Activated CD4-positive, alpha-beta T cell treated with anti-CD3 and anti-CD28 coated beads, Interleukin-2, amount 50 U/mL, for 24 hours (primary cell): ENCODE data around the gene PSD.

Experiments used
- DNase-seq, 2 donors: peaks; one replicate each; pipeline ENCODE4 v3.0.0-alpha.2; 2020; ENCODE audit warnings: low read depth in 1 of 2, low spot score in 1 of 2

The PSD gene

DNA sequence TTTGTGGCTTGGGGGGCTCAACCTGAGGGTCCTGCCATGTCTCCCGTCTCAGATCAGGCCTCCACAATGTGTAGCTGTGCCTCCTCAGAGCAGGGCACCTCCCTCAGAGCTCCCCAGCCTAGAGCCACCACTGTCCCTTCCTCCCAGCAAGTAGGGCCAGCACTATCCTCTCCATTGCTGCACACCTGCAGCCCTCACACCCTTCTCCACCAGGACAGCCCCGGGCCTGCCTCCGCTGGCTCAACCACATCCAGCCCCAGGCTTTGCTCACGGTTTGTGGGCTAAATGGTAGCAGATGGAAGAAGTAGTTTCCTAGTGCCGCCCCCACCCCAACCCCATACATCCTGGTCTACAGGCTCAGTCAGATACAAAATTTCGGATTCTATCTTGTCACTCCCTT is 13.0 kb downstream of the PSD start:
- DNase-seq: no peak

DNA sequence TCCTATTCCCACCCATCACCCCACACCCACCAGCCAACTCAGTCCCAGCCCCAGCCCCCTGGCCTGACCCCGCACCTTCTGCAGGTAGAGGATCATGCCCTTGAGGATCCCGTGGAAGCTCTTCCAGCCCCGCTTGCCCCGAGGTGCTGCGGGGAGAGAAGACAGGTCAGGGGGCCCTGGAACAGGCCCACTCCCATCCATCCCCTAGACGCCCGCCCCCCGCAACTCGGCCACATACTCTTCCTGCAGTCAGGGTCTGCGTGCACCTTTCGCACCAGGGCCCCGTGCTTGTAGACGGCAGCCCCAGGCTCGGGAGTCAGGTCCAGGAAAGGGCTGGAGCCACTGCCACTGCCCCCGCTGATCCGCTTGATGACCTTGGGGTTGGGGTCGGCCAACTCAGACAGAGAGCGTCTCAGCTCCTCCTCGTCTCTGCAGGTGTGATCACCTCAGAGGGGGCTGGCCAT is 13.4 kb downstream of the PSD start:
- no peak for DNase-seq

DNA sequence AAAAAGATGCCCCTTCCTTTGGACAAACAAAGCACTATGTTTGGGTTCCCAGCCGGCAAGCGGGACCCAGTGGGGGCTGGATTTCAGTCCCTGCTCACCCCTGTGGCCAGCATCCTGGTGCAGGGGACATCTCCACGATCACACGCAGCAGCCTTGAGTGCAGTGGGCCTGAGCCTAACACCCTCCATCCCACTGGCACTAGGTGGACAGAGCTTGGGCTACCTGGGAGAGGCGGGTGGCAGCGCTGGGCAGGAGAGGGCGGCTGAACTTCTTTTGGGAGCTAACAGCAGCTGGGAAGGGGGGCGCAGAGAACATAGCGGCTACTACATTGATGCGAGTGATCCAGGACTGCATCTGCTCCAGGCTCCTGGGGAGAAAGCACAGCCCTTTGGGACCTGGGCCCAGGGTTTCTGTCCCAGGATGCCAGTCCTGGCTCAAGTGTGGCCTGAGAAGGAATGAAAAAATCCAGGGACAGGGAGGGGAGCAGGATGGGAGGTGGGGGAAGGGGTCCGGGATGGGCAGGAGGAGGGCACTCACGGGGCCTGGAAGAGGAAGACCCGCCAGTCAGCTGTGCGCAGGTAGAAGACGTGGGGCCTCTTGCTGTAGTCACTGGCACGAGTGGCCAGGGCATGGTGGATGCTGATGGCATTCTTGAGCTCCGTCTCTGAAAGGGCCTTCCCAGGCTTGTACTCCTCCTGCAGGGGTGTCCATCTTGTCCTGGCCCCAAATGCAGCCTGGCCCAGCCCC is 14.1 kb downstream of the PSD start:
- DNase-seq: no peak

DNA sequence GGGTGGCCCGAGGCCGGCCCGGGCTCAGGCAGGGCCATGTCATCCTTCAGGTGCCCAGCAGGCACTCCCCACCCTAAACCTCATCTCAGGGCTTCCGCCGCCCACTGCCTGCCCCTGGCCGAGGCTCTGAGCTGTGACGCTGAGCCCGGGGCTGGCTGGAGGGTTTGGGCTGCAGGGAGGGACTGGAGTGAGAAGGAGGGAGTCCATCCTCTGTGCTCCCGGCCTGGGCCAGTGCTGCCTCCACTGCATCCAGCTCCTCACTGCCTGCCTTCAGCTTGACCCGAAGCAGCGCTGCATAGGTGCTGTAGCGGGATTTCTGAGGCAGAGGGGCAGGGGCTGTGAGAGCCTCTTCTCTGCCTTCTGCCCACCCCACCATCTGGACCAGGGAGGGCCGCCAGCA is 15.5 kb downstream of the PSD start:
- DNase-seq: no peak

DNA sequence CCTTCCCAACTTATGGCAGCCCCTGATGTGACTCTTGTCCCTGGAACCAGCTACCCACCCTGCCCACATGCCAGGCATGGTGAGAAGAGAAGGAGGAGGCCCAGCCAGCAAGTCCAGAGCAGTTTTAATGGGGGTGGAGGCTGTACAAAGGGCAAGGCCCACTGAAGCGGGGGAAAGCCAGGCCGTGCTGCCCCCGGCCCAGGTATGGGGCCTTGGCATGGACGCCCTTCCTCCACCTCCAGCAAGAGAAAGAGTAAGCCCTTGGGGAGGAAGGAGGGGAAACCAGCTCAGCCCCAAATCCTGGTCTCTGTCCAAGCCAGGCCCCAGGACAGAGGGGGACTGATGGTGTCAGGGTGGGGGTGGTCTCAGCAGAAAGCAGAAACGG is 16.1 kb downstream of the PSD start:
- DNase-seq: no peak

DNA sequence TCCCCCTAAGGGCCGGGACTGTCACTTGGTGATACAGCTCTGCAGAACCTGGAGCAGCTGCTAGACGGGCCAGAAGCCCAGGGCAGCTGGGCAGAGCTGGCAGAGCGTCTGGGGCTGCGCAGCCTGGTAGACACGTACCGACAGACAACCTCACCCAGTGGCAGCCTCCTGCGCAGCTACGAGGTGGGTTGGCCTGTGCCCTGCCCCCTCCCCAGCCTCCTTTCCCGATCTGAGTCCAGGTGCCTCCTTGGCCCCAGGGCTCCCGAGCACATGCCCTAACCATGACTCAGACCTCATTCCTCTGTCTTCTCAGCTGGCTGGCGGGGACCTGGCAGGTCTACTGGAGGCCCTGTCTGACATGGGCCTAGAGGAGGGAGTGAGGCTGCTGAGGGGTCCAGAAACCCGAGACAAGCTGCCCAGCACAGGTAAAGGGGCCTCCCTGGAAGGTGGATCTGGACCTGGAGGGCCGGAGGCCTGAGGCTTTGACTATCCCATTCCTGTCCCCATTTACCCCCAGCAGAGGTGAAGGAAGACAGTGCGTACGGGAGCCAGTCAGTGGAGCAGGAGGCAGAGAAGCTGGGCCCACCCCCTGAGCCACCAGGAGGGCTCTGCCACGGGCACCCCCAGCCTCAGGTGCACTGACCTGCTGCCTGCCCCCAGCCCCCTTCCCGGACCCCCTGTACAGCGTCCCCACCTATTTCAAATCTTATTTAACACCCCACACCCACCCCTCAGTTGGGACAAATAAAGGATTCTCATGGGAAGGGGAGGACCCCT is 16.7 kb downstream of the PSD start:
- DNase-seq: no peak

DNA sequence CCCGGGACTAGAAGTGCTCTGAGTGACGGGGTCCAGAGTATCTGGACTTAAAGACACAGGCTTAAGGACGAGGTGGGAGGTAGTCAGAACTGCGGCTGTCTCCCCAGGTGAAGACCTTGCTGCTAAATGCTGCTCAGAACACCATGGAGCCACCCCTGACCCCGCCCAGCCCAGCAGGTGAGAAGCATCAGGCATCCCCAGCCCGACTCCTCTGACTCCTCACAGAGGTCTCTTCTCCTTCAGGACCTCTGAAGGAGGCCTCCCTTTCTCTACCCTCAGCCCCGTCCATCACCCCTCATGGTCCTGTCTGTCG is 17.3 kb downstream of the PSD start:
- no peak for DNase-seq

DNA sequence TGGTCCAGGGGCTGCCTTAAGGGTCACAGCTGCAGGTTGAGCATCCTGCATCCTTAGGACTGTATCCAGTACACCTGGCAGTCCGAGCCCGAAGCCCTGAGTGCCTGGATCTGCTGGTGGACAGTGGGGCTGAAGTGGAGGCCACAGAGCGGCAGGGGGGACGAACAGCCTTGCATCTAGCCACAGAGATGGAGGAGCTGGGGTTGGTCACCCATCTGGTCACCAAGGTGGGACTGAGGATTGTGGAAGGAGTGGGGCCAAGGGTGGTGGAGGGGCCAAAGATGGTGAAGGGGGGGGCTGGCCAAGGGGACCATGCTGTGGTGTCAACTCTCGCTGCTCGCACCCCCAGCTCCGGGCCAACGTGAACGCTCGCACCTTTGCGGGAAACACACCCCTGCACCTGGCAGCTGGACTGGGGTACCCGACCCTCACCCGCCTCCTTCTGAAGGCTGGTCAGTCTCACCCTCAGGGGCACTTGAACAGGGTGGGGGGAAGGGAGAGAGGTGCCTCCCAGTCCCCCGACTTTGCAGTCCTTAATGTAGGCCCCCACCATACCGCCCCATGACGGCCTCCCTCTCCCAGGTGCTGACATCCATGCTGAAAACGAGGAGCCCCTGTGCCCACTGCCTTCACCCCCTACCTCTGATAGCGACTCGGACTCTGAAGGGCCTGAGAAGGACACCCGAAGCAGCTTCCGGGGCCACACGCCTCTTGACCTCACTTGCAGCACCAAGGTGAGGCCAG is 17.8 kb downstream of the PSD start:
- DNase-seq: no peak

DNA sequence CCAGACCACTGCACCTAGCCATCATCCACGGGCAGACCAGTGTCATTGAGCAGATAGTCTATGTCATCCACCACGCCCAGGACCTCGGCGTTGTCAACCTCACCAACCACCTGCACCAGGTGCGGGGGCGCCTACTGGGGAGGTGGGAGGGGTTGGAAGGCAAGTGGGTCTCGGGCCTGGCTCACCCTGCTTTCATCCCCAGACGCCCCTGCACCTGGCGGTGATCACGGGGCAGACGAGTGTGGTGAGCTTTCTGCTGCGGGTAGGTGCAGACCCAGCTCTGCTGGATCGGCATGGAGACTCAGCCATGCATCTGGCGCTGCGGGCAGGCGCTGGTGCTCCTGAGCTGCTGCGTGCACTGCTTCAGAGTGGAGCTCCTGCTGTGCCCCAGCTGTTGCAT is 18.5 kb downstream of the PSD start:
- no peak for DNase-seq

DNA sequence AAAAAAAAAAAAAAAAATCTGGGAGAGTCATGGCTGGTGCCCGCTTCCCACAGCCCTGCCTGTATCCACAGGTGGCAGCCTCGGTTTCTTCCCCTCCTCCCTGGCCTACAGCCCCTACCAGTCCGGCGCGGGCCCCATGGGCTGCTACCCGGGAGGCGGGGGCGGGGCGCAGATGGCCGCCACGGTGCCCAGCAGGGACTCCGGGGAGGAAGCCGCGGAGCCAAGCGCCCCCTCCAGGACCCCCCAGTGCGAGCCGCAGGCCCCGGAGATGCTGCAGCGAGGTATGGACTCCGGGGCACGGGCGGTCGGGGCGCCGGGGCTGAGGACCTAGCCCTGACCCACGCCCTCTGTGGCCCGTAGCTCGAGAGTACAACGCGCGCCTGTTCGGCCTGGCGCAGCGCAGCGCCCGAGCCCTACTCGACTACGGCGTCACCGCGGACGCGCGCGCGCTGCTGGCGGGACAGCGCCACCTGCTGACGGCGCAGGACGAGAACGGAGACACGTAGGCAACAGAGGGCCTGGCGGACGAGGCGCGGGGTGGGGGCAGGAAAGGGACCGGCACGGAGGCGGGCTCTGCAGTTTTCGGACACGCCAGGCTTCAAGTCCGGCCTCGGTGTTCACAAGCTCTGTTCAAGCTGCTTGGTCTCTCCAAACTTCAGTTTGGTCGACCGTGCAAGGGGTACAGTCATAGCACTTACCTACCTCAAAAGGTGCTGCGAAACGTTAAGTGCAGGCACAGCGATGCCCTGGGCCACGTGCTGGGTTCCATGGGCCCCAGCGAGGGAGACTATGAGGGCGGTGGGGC is 19.2 kb downstream of the PSD start:
- peak; percentile 76 to 77 for DNase-seq

DNA sequence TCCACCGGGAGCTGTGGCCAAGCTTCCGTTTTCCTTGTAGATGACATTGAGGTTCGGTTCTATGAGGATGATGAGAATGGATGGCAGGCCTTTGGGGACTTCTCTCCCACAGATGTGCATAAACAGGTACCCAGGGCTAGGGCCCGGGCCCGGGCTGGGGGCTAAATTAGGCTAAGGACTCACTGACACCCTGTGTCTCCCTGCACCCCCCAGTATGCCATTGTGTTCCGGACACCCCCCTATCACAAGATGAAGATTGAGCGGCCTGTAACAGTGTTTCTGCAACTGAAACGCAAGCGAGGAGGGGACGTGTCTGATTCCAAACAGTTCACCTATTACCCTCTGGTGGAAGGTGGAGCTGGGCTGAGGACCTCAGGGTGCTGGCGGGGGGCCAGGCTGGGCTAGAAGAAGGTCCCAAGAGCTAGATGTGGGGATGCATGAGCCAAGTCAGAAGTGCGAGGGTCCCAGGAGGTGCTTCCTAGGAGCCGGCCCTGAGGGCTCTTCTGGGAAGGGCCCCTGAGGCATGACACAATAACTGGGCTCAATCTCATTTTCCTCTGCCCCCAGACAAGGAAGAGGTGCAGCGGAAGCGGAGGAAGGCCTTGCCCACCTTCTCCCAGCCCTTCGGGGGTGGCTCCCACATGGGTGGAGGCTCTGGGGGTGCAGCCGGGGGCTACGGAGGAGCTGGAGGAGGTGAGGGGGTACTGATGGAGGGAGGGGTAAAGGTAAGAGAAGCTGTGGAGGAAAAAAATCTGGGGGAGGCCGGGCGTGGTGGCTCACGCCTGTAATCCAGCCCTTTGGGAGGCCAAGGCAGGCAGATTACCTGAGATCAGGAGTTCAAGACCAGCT is 20.2 kb downstream of the PSD start:
- no peak for DNase-seq

DNA sequence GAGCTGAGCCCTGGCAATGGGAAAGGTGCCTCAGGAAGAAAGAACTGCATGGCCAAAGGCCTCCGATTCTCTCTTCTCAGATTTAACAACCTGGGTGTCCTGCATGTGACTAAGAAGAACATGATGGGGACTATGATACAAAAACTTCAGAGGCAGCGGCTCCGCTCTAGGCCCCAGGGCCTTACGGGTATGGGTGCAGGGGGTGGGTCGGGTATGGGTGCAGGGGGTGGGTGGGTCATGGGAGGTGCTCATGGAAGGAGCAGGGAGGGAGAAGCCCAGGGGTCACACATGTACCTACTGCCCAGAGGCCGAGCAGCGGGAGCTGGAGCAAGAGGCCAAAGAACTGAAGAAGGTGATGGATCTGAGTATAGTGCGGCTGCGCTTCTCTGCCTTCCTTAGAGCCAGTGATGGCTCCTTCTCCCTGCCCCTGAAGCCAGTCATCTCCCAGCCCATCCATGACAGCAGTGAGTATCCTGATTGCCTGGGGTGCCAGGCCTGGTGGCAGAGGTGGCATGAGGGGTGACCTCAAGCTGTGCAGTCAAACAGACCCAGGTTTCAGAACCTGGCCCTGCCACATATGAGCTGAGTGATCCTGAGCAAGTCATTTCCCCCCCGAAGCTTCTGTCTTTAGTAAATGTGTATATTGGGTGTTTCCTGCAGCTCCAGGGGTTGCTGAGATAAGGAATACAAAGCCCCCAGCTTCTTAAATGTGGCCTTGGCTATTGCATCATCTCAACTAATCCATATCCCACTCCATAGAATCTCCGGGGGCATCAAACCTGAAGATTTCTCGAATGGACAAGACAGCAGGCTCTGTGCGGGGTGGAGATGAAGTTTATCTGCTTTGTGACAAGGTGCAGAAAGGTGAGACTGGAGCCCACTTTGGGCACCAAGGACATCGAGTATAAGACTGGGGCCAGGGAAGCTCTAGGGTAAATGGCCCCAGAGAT is 21.1 kb downstream of the PSD start:
- no peak for DNase-seq

DNA sequence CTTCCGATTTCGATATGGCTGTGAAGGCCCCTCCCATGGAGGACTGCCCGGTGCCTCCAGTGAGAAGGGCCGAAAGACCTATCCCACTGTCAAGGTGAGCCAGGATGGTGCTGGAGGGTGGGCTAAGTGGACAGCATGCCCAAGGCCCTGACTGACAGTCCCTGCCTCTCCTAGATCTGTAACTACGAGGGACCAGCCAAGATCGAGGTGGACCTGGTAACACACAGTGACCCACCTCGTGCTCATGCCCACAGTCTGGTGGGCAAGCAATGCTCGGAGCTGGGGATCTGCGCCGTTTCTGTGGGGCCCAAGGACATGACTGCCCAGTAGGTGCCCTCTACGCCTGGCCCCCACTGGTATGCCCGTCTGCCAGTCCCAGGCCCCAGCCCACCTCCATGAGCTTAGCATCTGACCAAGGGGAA is 21.8 kb downstream of the PSD start:
- DNase-seq: no peak

DNA sequence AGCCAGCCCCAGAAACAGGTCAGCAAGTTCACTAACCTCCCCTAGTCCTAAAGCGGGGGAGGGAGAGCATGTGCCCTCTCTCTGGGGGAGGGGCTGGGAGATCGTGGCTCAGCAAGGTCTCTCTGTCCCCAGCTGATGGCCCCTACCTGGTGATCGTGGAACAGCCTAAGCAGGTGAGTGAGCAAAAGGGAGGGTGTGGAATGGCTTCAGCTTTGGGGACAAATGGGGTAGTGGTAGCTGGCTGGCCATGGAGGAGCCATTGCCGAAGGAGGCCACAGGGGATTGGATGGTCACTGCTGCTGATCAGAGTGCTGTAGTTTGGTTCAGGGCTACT is 22.3 kb downstream of the PSD start:
- DNase-seq: no peak

DNA sequence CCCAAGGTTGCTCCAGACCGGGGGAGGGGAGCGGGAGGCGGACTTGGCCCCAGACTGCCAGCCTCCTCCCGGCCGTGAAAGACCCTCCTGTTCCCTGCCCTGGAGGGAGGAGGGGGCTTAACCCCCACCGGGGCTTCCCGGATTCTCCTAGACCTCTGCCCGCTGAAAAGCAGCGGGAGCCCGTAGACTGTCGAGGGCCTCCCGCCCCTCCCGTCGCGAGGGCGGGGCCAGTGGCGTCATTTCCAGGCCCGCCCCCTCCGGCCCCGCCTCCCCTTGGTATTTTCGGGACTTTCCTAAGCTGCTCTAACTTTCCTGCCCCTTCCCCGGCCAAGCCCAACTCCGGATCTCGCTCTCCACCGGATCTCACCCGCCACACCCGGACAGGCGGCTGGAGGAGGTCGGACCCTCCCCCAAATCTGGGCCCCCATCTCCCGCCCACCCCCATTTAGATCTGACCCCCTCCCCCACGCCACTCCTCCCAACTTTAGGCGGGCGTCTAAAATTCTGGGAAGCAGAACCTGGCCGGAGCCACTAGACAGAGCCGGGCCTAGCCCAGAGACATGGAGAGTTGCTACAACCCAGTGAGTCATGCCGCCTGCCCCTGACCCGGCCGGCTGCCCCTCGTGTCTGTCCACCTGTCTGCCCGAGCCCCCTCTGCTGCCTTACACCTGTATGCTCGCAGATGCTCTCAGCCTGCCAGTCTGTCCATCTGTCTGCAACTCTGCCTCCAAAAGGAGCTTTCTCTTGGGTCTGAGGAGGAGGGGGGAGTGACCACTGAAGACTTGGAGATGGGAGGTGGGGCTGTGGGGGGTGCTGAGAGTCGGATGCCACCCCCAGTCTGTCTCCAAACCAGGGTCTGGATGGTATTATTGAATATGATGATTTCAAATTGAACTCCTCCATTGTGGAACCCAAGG is 22.9 kb downstream of the PSD start, which contains the start of gene NFKB2:
Gene NFKB2, plus strand, starts transcription at position 306 of the 917 bp plus-strand sequence. Its CDS starts 255 bp downstream, at position 561.
- peak; percentile 82 to 86 for DNase-seq

DNA sequence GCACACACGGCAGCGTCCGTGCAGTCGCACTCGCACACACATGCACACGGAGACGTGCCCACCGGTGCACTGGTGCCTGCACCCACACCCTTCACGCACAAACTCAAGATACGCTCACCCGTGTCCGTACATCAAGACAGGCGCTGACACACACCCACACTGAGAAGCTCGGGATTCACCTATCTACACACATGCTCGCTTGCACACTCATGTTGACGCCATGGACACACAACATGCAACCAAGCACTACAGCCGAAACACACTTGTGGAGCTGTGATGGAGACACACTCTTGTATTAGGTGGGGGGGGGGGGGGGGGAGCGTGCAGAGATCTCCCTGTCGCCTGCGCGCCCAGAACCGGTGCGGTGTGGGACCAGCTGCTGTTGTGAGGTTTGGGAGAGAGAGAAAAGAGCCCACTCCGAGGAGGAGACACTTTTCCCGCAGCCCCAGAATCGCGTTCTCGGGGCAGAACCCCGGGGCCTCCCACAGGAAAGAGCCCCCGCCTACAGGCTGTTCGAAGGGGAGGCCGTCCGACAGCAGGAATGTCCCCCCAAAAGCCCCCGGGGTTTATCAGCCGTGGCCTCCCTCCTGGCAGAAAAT is 23.7 kb downstream of the PSD start:
- DNase-seq: peak in 1 of 2 donors; percentile 55

DNA sequence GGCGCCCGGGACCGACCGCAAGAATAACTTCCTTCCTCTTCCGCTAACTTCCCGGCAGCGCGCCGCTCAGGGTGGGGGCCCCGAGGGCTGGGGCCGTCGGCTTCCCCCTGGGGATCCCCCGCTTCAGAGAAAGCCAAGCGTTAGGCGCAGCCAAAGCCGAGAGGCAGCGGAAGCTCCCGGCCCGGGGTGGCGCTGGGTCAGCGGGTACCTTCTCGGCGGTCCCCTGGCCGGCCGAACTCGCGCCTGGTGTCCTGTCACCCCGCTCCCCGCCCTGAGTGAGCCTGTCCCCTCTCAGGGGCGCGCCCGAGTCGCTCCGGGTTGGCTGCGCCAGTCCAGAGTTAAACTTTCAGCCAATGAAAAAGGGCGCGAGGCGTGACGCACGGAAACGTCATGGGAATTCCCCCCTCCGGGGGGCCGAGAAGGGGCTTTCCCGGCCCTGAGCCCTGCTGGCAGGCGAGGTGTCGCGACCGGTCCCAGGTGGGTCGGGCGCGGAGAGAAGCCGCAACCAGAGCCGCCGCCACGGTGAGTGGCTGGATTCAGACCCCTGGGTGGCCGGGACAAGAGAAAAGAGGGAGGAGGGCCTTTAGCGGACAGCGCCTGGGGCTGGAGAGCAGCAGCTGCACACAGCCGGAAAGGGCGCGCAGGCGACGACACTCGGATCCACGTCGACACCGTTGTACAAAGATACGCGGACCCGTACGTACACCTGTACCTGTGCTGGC is 24.3 kb downstream of the PSD start:
- DNase-seq: peak; percentile 98
